Measurements from ENCODE around the gene ZFP69B.

Gene ZFP69B

DNA sequence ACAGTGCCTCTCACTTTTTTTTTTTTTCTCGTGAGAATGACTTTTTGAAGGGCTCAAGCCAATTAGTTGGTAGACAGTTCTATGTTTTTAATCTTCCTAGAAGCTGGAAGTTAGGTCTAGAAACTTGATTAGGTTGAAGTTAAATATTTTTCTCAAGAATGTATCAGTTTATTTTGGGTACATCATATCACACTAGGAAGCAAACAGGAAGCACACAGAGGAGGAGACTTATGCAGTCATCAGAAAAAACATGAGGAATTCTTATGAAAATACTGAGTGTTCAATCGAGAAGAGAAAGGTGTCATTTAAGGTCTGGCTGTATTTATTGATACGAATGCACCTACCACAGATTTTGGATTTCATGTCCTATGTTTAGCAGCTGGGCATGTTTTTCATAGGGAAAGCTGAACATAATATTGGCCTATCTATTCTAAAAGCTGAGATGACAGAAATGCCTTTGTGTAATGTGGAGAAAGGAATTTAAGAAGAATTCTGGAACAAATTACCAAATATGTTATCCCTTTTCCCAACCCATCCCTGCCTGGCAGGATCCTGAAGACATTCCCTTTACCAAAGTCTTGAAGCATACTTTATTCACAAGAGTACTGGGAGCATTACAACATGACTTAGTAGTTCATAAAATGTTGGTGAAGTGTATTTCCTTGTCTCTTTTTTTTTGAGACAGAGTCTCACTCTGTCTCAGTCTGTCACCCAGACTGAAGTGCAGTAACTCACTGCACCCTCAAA lies 17.5 kb upstream of the ZFP69B start:
- FAIRE-seq (no peak), DNase-seq (ENCODE audit: insufficient read length, low spot score) (no peak)
- no peak for TF ChIP-seq POLR2AphosphoS5 (IDR thresholded peaks at IDR 0.05; ENCODE audit: low read depth, low read length)
- no peak for TF ChIP-seq POLR2A (IDR thresholded peaks at IDR 0.05; ENCODE audit: low read depth, low read length)
- no peak for TF ChIP-seq PAX5 (IDR thresholded peaks at IDR 0.05; ENCODE audit: insufficient read depth, low read length, severe bottlenecking)
- no peak for TF ChIP-seq TAF1 (IDR thresholded peaks at IDR 0.05; ENCODE audit: low read depth, low read length)
- no peak for TF ChIP-seq POU2F2 (IDR thresholded peaks at IDR 0.05; ENCODE audit: low read depth, low read length)
- TF ChIP-seq SPI1 (IDR thresholded peaks at IDR 0.05; ENCODE audit: low read depth, low read length): no peak

DNA sequence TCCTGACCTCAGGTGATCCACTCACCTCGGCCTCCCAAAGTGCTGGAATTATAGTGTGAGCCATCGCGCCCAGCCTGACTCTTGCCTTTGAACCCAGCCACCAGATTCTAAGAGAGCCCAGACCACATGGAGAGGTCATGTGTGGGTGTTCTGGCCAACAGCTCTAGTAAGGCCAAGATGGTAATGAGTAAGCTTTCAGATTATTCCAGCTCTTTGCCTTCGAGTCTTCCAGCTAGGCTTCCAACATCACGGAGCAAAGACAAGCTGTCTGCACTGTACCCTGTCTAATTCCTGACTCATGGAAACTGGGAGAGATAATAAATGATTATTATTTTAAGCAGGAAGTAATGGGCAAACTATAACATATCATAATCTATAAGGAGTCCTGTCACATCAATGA lies 14.8 kb upstream of the ZFP69B start:
- no peak for DNase-seq (ENCODE audit: insufficient read length, low spot score)

DNA sequence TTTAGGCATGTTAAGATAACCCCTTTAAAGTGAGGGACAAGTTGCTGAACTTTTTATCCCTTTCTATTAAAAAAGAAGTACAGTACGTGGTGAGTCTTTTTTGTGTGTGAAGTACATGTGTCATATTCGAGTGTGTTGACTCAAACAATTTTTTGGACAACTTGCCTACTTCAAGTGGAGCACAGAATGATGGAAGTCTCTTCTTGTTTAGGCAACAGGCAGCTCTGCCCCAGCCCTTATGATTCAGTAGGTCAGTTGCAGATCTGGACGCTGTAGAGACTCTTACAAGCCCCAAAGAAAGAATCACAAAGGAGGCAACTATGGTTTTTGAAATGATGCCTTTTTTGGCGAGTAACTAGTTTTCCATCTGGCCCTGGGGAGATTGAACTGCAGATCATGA lies 14.4 kb upstream of the ZFP69B start:
- DNase-seq (ENCODE audit: insufficient read length, low spot score) (no peak), FAIRE-seq (no peak)
- TF ChIP-seq PAX5 (IDR thresholded peaks at IDR 0.05; ENCODE audit: insufficient read depth, low read length, severe bottlenecking) (no peak), SPI1 (IDR thresholded peaks at IDR 0.05; ENCODE audit: low read depth, low read length) (no peak), TAF1 (IDR thresholded peaks at IDR 0.05; ENCODE audit: low read depth, low read length) (no peak), POU2F2 (IDR thresholded peaks at IDR 0.05; ENCODE audit: low read depth, low read length) (no peak), POLR2AphosphoS5 (IDR thresholded peaks at IDR 0.05; ENCODE audit: low read depth, low read length) (no peak), POLR2A (IDR thresholded peaks at IDR 0.05; ENCODE audit: low read depth, low read length) (no peak)

More for the DNA sequence above, 14.8 kb upstream of the ZFP69B start:
- TF ChIP-seq POLR2A (IDR thresholded peaks at IDR 0.05; ENCODE audit: low read depth, low read length) (no peak), TAF1 (IDR thresholded peaks at IDR 0.05; ENCODE audit: low read depth, low read length) (no peak), POLR2AphosphoS5 (IDR thresholded peaks at IDR 0.05; ENCODE audit: low read depth, low read length) (no peak)
- FAIRE-seq: no peak

DNA sequence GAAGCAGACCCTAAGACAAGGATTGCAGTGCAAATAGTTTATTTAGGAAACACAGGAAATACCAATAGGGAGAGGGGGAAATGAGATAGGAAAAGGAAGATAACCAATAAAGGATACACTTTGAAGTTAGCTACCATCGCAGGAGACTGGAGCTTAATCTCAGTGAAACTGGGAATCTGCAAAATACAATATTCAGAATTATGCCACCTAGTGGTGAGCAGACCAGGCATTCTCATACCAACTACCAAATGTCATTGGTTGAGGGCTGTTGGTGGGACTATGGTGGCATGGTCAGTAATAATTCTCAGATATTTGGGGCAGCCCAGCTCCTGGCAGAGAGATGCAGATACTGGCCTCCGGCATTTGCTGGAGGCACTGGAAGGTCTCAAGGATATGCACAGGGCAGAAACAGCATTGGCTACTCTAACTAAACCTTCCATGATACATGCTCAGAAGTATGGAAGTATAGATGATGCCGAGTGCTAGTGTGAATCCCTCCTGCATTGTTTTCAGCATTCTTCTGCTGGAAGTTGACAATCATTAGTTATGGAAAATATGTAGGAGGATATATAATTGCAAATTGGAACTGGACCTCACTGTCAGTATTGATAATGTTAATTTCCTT lies 11.8 kb upstream of the ZFP69B start:
- DNase-seq (ENCODE audit: insufficient read length, low spot score) (no peak), FAIRE-seq (peak; percentile 16)
- TF ChIP-seq PAX5 (IDR thresholded peaks at IDR 0.05; ENCODE audit: insufficient read depth, low read length, severe bottlenecking) (no peak), POLR2AphosphoS5 (IDR thresholded peaks at IDR 0.05; ENCODE audit: low read depth, low read length) (no peak), SPI1 (IDR thresholded peaks at IDR 0.05; ENCODE audit: low read depth, low read length) (no peak), TAF1 (IDR thresholded peaks at IDR 0.05; ENCODE audit: low read depth, low read length) (no peak), POU2F2 (IDR thresholded peaks at IDR 0.05; ENCODE audit: low read depth, low read length) (no peak), POLR2A (IDR thresholded peaks at IDR 0.05; ENCODE audit: low read depth, low read length) (no peak)

DNA sequence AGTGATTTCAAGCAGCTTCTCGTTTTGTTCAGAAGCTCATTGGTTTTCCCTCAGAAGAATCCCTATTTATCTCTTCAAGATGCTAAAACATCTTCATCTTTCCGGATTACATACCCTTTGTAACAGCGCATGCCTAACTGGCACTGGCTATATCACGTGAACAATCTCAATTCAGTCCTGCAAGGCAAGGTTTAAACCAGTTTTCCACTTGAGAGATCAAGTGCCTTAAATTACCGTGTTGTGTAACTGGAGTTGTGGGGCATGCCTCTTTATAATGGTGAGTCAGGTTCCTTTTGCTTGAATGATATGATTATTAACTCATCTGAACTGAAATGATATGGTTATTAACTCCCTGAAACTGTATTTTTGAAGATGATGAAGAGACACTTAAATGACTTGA lies 11.0 kb upstream of the ZFP69B start:
- FAIRE-seq: no peak
- TF ChIP-seq PAX5 (IDR thresholded peaks at IDR 0.05; ENCODE audit: insufficient read depth, low read length, severe bottlenecking): no peak
- no peak for DNase-seq (ENCODE audit: insufficient read length, low spot score)

DNA sequence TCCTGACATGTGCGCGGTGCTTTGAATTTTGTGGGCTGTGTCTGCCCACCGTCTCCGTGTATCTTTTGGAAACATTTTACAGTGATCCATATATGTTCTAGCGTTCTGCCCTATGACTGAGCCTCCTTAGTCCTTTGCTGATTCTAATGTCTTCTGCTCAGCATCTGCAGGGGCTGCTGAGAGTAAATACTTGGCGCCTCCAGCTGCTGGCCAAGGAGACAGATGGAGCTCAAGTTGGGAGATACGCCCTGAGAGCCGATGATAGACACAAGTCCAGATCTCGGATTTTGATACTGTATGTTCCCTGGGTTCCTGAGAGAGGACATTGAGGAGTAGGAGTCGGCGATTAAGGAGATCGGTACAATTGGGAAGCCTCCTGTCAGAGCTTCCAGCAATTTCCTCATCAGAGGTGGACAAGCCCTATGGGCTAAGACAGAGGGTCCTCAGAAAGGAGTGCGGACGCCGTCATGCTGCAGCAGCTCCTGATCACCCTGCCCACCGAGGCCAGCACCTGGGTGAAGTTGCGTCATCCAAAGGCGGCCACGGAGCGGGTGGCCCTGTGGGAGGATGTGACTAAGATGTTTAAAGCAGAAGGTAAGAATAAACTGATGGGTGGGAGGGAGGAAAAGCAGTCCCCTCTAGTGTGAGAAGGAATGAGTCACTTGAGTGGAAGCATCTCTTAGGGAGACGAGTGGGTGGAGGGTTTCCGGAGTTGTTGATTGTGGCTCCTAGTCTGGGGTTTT lies 390 bp downstream of the ZFP69B start:
- no peak for DNase-seq (ENCODE audit: insufficient read length, low spot score)
- TF ChIP-seq PAX5 (IDR thresholded peaks at IDR 0.05; ENCODE audit: insufficient read depth, low read length, severe bottlenecking): no peak
- TF ChIP-seq POLR2AphosphoS5 (IDR thresholded peaks at IDR 0.05; ENCODE audit: low read depth, low read length): no peak
- no peak; the same call in 1 of the 2 replicates for TF ChIP-seq POLR2A (IDR thresholded peaks at IDR 0.05; ENCODE audit: low read depth, low read length)
- TF ChIP-seq SPI1 (IDR thresholded peaks at IDR 0.05; ENCODE audit: low read depth, low read length): 0 out of 2 replicates have a peak, but pooled peaks have one; percentile 1
- TF ChIP-seq TAF1 (IDR thresholded peaks at IDR 0.05; ENCODE audit: low read depth, low read length): no peak; the same call in 1 of the 2 replicates
- peak; percentile 39; the same call in 1 of the 2 replicates for TF ChIP-seq POU2F2 (IDR thresholded peaks at IDR 0.05; ENCODE audit: low read depth, low read length)
- peak; percentile 61 for FAIRE-seq

DNA sequence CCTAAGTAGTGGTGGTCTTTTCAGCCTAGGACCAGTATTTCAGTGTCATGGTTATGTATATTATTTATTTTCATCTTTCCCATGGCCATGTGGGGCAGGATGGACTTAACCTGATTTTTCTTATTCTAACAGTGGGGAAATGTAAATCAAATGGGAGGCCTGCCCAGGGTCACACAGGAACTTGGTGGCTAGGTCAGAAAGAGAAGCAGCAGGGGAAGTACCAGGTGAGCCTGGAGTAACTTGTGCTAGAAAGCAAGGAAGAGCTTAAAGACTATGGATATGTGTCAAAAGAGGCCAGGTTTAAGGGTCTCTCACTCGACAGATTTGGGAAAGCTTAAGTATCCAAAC lies 936 bp downstream of the ZFP69B start:
- FAIRE-seq (no peak), DNase-seq (ENCODE audit: insufficient read length, low spot score) (no peak)
- TF ChIP-seq SPI1 (IDR thresholded peaks at IDR 0.05; ENCODE audit: low read depth, low read length) (no peak), TAF1 (IDR thresholded peaks at IDR 0.05; ENCODE audit: low read depth, low read length) (no peak), POLR2AphosphoS5 (IDR thresholded peaks at IDR 0.05; ENCODE audit: low read depth, low read length) (no peak), PAX5 (IDR thresholded peaks at IDR 0.05; ENCODE audit: insufficient read depth, low read length, severe bottlenecking) (no peak)

DNA sequence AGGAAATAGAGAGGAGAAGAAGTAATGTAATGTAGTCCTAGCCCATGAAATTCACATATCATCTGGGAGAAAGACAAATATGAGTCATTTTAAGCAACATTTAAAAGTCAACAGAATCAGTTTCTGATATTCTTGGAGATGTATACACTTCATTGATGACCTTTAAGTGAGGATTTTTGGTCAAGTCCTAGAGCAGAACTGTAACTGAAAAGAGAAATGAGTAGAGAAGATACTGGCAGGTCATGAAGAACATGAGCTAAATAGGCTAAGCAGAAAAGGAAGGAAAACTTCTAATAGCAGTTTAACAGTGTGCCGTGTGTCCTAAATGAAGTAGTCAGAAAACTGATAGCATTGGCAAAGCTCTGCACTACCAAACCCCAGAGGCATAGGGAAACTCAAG lies 4.6 kb downstream of the ZFP69B start:
- FAIRE-seq: no peak
- no peak for DNase-seq (ENCODE audit: insufficient read length, low spot score)
- no peak for TF ChIP-seq POLR2A (IDR thresholded peaks at IDR 0.05; ENCODE audit: low read depth, low read length)
- no peak for TF ChIP-seq POU2F2 (IDR thresholded peaks at IDR 0.05; ENCODE audit: low read depth, low read length)
- TF ChIP-seq PAX5 (IDR thresholded peaks at IDR 0.05; ENCODE audit: insufficient read depth, low read length, severe bottlenecking): no peak
- no peak for TF ChIP-seq POLR2AphosphoS5 (IDR thresholded peaks at IDR 0.05; ENCODE audit: low read depth, low read length)
- TF ChIP-seq SPI1 (IDR thresholded peaks at IDR 0.05; ENCODE audit: low read depth, low read length): no peak
- TF ChIP-seq TAF1 (IDR thresholded peaks at IDR 0.05; ENCODE audit: low read depth, low read length): no peak

DNA sequence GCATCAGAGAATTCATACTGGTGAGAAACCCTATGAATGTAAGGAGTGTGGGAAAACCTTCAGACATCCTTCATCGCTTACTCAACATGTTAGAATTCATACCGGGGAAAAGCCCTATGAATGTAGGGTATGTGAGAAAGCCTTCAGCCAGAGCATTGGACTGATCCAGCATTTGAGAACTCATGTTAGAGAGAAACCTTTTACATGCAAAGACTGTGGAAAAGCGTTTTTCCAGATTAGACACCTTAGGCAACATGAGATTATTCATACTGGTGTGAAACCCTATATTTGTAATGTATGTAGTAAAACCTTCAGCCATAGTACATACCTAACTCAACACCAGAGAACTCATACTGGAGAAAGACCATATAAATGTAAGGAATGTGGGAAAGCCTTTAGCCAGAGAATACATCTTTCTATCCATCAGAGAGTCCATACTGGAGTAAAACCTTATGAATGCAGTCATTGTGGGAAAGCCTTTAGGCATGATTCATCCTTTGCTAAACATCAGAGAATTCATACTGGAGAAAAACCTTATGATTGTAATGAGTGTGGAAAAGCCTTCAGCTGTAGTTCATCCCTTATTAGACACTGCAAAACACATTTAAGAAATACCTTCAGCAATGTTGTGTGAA lies 12.8 kb downstream of the ZFP69B start:
- DNase-seq (ENCODE audit: insufficient read length, low spot score) (no peak), FAIRE-seq (no peak)
- no peak for TF ChIP-seq SPI1 (IDR thresholded peaks at IDR 0.05; ENCODE audit: low read depth, low read length)
- no peak for TF ChIP-seq POU2F2 (IDR thresholded peaks at IDR 0.05; ENCODE audit: low read depth, low read length)

All from GM12891 (cell line).